GM12878 (cell line): ENCODE results near the gene LRRC70.

Source experiments
- ATF3 ChIP-seq: IDR thresholded peaks from 2 replicates; pipeline ENCODE4 v1.6.1; 2011; ENCODE audit warnings: low read depth, mild to moderate bottlenecking, low read length, moderate library complexity, borderline replicate concordance; ENCODE audit errors: extremely low read depth
- CREB1 ChIP-seq: IDR thresholded peaks from 2 replicates; pipeline ENCODE4 v1.6.1; 2012; ENCODE audit warnings: low read depth, mild to moderate bottlenecking, inconsistent platforms
- EP300 ChIP-seq, 2 experiments: fragments of 150-350 bp in 1 of 2; IDR thresholded peaks; 2 replicates each; pipeline ENCODE4 v1.6.1; 2011 to 2012; ENCODE audit warnings: low read depth in 2 of 2, low read length in 2 of 2, borderline replicate concordance in 1 of 2, improper control_type of control experiment in 1 of 2, inconsistent platforms in 1 of 2; ENCODE audit not compliant: control insufficient read depth in 1 of 2
- FOS ChIP-seq: IDR thresholded peaks from 3 replicates; pipeline ENCODE4 v1.6.1; 2011; ENCODE audit warnings: borderline replicate concordance; ENCODE audit not compliant: insufficient read length; ENCODE audit errors: extremely low read depth
- KDM1A ChIP-seq: fragments of 200-600 bp; sonication (generic); IDR thresholded peaks from 2 replicates; pipeline ENCODE4 v1.6.1; 2016; ENCODE audit warnings: borderline replicate concordance
- YY1 ChIP-seq: IDR thresholded peaks from 2 replicates; pipeline ENCODE4 v1.6.1; 2011; ENCODE audit warnings: low read depth, mild to moderate bottlenecking, low read length
- TF ChIP-seq, protein P1 (sequence below), 3 experiments: IDR thresholded peaks in 2 of 3; conservative IDR thresholded peaks in 1 of 3; 2 replicates each; pipeline ENCODE4 v1.5.1; 2011; ENCODE audit warnings: low read depth in 3 of 3, low read length in 3 of 3, mild to moderate bottlenecking in 3 of 3, control low read depth in 2 of 3, moderate library complexity in 2 of 3, inconsistent platforms in 1 of 3, mixed read lengths in 1 of 3; ENCODE audit not compliant: control insufficient read depth in 2 of 3, insufficient read depth in 1 of 3; ENCODE audit errors: extremely low read depth in 1 of 3

DNA sequence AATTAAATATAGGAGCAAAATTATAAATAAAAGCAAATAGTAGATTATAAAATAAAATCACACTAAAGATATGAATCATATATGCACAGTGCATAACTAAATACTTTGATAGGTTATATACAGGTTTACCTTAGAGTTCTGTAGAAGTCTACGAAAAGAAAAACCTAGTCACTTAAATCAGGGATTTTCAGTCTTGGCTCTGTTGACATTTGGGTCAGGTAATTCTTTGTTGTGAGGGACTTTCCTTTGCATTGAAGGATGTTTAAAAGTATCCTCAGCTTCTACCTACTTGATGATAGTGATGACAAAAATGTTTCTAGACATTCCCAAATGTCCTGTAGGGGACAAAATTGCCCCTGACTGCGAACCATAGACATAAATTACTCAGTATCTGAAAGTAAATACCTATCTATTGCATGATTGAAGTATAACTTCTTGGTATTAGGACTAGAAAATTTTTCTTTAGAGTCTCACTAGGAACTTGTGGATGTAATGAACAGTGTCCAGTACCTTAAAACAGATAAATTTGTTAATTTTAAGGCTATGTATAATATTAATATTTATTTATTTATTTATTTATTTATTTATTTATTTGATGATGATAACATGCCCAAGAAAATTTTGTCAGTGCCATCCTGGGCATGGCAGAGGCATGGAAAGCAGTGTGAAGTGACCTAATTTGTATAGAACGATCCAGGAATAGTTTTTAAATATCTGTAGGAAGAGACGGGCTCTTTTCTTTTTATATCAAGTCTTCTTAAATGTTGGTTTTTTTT, 44.0 kb upstream of the LRRC70 start:
- TF ChIP-seq, protein P1, sequence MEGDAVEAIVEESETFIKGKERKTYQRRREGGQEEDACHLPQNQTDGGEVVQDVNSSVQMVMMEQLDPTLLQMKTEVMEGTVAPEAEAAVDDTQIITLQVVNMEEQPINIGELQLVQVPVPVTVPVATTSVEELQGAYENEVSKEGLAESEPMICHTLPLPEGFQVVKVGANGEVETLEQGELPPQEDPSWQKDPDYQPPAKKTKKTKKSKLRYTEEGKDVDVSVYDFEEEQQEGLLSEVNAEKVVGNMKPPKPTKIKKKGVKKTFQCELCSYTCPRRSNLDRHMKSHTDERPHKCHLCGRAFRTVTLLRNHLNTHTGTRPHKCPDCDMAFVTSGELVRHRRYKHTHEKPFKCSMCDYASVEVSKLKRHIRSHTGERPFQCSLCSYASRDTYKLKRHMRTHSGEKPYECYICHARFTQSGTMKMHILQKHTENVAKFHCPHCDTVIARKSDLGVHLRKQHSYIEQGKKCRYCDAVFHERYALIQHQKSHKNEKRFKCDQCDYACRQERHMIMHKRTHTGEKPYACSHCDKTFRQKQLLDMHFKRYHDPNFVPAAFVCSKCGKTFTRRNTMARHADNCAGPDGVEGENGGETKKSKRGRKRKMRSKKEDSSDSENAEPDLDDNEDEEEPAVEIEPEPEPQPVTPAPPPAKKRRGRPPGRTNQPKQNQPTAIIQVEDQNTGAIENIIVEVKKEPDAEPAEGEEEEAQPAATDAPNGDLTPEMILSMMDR (IDR thresholded peaks at IDR 0.05 in 2 of 3, conservative IDR thresholded peaks at IDR 0.05 in 1 of 3; ENCODE audit: control insufficient read depth in 2 of 3, extremely low read depth in 1 of 3, insufficient read depth in 1 of 3, low read depth in 3 of 3, low read length in 3 of 3), result no peak
- TF ChIP-seq YY1, result no peak
- TF ChIP-seq ATF3, result no peak
- no peak for TF ChIP-seq FOS
- TF ChIP-seq EP300 (IDR thresholded peaks at IDR 0.05; ENCODE audit: borderline replicate concordance in 1 of 2, control insufficient read depth in 1 of 2, low read depth in 2 of 2, low read length in 2 of 2), result no peak
- TF ChIP-seq KDM1A, result no peak
- TF ChIP-seq CREB1, result no peak
